Measurements from ENCODE around the gene SH3BP2.

Gene SH3BP2

GRCh38 chr4:2820216-2820982, 27.5 kb downstream of the SH3BP2 start:
- DNase-seq = no peak

DNA sequence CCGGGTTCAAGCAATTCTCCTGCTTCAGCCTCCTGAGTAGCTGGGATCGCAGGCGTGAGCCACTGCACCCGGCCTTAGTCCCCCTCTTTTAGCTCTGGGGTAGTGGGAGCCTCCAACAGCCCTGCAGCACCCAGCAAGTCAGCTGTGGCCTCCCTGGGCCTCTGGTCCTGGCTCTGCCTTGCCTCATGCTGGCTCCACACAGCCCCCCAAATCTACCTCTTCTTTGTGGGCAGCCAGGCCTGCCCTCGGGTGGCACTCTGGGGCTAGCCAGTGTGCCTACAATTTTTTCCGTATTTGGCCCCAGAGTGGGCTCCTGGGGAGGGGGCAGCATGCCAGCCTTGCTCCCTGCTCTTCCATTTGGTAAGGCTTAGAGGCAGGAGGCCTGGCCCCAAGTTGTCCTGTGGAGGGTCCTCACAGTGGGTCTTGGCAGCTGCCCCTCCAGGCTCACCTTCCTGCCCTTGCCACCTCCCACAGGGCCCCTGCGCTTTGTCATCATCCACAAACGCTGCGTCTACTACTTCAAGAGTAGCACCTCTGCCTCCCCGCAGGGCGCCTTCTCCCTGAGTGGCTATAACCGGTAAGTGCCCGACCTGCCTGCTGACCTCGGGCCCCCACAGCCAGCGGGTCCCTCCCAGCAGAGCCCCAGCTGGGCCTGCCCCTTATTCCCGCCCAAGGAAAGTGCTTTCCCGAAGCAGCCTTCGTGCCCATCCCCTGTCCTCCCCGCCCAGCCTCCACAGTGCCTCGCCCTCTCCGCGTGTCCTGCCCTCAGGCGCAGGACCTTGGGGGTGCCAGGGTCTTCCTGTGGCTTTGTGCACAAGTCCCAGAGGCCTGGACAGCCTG, 29.8 kb downstream of the SH3BP2 start:
- DNase-seq = no peak

DNA sequence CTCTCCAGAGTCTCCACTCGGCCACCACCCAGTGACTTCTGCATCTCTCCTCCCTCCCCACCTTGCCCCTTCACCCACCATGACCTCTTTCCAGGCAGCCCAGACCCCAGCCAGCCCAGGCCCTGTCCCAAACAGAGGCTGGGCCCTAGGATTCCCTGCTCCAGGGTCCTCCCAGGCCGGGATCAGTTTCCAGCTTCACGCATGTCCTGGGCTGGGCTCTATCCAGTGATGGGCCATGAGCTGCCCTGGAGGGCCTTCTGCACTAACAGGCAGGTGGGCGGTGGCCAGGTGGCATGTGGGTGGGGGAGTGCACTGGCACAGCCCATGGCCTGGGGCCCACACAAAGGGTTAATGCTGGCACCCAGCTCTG, 30.4 kb downstream of the SH3BP2 start:
- no peak for DNase-seq

DNA sequence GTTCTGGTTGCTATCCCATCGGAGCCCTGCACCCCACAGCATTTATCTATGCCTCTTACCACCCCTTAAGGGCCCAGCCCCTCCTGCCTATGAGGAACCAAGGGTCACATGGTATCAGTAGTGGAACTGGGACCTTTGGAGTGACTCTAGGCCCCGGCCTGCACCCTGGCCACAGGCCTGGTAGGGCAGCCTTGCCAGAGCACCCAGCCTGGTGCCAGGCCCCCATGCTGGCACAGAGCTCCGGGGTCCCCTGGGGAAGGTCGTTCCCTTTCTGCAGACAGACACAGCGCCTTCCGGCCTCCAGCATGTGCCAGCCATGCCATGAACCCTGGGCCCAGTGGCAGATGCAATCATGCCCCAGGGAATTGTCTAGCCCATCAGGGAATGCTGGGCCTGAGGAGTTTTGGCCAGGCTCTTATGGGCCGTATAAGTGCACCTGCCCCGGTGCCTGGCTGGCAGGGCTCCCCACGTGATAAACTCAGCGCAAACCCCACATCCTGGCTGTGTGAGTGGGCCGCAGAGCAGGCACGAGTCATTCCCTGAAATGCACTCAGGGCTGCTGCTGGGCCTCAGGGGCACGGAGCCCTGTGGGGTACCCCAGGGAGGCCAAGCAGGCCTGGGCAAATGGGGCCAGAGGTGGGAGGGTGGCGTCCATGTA, 30.9 kb downstream of the SH3BP2 start:
- no peak for DNase-seq

- no peak for DNase-seq
Measured at GRCh38 chr4:2824329-2824835, 31.5 kb downstream of the SH3BP2 start.

DNA sequence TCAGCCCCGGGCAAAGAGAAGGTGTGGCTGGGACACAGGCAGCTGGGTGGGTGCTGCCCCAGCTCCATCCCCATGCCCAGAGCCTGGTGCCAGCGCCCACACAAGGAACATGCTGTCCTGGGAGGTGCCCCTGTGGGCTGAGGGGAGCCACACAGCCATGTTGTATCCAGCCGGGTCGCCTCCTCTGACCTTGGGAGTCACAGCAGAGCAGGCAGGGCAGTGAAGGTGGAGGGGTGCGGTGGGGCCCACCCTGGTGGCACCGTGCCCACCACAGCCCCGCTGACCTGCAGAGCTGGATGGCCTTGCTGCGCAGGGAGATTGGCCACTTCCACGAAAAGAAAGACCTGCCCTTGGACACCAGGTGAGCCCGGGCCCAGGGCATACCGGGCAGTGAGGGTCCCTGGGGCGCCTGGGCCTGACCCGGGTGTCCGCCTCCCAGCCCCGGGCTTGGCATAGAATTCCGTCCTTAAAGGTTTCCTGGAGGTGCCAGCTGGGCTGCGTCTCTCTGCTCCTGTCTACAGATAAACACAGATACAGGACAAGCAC, 32.0 kb downstream of the SH3BP2 start:
- DNase-seq = no peak

- DNase-seq = no peak
Measured at GRCh38 chr4:2825740-2826139, 32.9 kb downstream of the SH3BP2 start.

GRCh38 chr4:2827071-2827873, 34.4 kb downstream of the SH3BP2 start:
- DNase-seq = no peak

DNA sequence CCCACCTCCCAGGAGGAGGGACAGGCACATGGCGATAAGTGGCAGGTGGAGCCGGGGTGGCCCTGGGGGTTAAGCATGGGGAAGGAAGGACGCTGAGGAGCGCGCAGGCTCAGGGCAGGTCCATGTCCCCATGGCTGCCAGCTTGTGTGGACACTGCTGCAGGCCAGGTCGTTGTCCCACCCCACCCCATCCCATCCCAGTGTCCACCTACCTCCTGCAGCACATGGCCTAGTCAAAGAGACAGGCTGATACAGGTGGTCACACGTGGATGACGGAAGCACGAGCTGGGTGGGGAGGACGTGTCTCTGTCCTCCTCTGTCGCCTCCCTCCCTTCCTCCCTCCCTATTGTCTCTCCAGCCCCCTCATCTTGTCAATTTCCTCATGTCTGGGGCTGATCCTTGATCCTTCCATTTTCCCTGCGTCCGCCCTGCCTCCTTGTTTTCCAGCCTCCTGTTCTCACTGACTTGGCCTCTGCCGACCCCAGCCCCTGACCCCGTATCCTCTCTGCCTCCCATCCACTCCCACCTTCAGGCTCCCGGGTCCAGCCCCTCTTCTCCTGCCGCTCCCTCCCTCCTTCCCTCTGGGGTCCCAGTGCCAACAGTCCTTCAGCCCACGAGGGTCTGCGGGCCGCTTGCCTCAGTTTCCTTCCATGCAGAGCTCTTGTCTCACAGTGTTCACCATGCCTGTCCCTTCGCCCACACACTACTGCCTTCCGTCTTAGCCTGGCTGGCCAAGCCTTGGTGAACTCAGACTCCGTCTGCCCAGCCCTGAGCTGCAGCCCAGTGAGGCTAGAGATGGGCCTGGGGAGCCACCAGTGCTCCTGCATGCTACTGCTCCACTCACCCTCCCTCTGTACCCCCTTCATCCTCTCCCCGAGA, 35.2 kb downstream of the SH3BP2 start:
- DNase-seq = no peak

- DNase-seq = no peak
Measured at GRCh38 chr4:2828758-2829181, 35.9 kb downstream of the SH3BP2 start.

- DNase-seq = no peak
Measured at GRCh38 chr4:2829321-2829932, 36.5 kb downstream of the SH3BP2 start.

- DNase-seq = no peak
Measured at GRCh38 chr4:2829933-2830451, 37.1 kb downstream of the SH3BP2 start.

DNA sequence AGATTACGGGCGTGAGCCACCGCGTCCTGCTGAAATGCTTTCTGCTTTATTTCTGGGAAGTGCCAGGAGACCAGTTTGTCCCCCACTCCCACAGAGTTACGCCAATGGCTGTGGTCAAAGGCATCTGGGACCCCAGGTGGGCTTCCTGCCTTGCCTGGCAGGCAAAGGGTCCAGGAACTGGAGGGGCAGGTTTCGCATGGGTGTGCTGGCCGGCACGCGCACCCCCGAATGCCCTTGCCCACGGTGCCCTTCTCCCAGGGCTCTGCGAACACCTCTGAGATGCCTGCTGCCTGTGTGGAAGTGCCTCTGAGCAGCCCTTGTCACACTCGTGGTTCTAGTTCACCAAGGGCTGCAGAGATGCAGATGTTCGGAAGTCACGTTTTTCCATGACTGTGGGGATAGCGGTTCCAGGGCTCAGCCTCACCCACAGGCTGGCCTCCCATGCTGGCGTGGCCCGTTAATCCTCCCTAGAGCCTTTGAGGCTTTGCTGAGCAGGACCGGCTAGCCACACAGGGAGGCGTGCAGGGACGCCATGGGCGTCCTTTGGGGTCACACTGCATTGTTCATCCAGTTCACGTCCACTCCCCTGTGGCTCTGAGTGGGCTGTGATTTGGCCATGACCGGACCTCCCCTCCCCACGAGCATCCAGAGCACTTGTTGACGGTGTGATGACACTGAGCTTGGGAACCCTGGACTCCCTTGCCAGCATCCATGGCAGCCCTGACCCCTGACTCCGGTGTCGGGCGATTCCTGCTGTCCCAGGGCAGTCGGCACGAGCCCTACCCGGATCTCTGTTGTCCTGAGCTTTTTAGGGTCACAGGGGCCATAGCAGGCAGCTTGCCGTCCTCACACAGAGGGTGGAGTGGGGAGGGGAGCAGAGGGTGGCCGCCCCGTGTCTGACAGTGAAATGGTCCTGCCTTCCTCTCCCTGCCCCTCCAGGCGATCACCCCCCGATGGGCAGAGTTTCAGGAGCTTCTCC, 38.0 kb downstream of the SH3BP2 start:
- DNase-seq = no peak

GRCh38 chr4:2831611-2832308, 38.9 kb downstream of the SH3BP2 start:
- DNase-seq = no peak

DNA sequence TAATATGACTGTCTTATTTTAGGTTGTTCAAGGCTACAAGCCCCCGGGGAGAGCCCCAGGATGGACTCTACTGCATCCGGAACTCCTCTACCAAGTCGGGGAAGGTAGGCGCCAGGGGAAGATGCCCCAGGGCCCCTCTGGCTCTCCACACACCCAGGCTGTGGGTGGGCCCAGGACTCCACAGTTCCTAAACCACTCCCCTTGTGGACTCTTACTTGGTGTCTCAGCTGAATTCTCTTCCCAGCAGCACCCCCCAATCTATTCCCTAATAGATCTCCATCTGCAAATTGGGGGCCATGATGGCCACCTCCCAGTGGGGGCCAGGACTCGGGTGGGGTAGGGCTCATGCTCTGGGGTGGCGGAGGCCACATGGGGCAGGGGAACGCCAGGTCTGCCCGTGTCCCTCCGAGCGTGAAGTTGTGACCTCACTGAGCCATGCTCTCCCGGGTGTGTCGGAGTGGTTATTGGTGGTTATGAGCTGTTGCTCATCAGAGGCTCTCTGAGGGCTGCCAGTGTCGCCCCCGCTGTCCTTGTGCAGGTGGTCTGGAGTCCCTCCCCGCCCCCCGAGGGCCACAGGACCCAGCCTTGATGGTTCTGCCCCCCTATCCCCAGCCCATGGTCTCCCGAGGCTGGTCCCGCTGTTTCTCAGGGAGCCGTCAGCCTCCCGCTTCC, 39.6 kb downstream of the SH3BP2 start:
- DNase-seq = no peak

DNA sequence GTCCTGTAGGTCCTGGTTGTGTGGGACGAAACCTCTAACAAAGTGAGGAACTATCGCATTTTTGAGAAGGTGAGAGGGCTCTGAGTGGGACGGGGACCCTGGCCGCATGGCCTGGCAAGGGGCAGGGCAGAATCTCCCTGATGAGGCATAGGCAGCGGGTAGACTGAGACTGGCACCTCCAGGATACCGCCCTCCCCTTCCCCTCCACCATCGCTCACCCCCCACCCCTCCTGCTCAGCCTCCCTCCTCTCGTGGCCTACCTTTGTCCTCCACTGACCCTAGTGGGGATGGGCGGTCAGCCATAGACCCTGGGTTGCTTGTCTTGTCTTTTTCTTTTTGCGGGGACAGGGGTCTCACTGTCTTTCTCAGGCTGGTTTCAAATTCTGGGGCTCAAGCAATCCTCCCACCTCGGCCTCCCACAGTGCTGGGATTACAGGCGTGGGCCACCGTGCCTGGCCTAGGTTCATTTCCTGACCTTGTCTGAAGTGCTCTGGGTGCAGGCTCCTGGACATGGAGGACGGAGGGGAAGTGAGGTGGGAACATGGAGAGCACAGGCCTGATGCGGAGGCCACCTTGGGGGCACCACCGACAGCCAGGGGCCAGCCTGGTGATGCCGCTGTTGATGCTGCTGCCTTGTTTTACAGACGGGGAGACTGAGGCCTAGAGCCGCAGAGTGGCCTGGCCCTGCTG, 40.2 kb downstream of the SH3BP2 start:
- DNase-seq = no peak

DNA sequence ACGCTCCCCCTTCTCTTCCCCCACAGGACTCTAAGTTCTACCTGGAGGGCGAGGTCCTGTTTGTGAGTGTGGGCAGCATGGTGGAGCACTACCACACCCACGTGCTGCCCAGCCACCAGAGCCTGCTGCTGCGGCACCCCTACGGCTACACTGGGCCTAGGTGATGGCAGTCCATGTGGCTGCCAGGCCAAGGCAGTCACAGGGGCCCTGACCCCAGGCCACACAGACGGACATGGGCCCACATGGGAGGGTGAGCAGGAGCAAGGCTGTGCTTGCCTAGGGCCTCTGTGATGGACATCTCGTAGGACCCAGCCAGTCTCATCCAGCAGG, 40.8 kb downstream of the SH3BP2 start:
- DNase-seq = no peak

All from hematopoietic multipotent progenitor cell treated with erythropoietin and hydrocortisone succinate and interleukin-3 and kit ligand, for 8 days (in vitro differentiated cells).